ENCODE data around the gene ARID3A. TPM values are rescaled to one million over a fixed set of nuclear protein-coding genes. Genes with fewer than 3 reads are reported as not detected.

Gene ARID3A
- total and polyA plus RNA-seq, 2 of the 8 experiments (the other 6 are each of a cell fraction or from before 2014, with no cell fraction given), result 40.5 to 77.4 TPM

DNA sequence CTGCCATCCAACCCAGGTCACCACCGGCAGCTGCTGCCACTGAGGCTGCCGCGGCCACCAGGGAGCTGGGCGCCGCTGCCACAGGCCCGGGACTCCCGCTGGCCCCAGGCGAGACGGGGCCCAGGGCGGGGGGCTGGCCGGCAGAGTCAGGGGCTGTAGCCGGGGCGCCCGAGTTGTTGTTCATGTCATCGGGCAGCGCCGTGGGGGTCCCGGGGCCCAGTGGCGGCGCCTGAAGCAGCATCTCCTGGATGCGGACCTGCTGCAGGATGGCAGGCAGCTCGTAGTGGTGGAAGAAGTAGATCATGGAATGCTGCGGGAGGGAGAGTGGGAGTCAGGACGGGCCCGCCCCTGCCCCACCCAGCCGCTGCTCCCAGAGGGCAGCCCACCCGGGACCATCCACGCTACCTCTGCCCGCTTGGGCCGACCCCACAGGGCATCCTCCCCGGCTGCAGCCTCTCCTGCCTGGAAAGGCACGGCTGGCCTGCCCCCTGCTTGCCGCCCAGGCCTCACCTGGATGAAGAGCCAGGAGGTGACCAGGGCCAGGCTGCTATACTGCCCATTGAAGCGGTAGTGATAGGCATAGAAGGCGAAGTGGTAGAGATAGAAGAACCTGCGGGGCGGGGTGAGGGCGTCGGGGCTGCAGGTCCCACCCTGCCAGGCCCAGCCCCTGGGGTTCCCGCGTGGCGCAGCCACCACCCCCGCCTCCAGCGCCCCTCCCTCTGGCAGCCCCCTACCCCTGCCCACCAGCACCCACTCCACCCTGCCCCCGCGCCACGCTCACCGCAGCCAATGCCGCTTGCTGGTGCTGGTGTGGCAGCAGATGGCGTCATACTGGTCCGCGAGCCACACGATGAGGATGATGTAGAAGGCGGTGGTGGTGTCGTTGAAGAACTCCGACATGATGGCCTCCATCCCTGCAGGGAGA, 85.0 kb downstream of the ARID3A start:
- FAIRE-seq, result no peak
- H2BK5ac ChIP-seq (ENCODE audit: low read depth, low read length), result no peak overlapping the region
- WGBS, 2 experiments (ENCODE audit: extremely low coverage in 1 of 2, insufficient coverage in 1 of 2, insufficient read length in 1 of 2, insufficient replicate concordance in 2 of 2, low coverage in 1 of 2, low lambda C conversion rate in 2 of 2, missing lambda C conversion rate in 1 of 2), result 92% methylated on average over 43 of the region's 56 CpGs; no CpG with 5 or more reads in 1 of the 2 experiments

More for the DNA sequence above, 85.0 kb downstream of the ARID3A start:
- Histone ChIP-seq H4K20me1 (replicated peaks in 1 of 2; ENCODE audit: control insufficient read depth in 1 of 2, insufficient read depth in 2 of 2, low read length in 2 of 2) (peaks cover 13 to 19% of the 10 kb centered on the region in 2 experiments), H3K23me2 (ENCODE audit: low read depth, low read length) (no peaks in the 10 kb centered on the region), H2BK120ac (replicated peaks; ENCODE audit: low read depth, low read length) (no peak overlapping the region), H2BK15ac (ENCODE audit: low read length) (no peak overlapping the region), H3K4me3 (ENCODE audit: extremely low read depth in 1 of 4, insufficient read depth in 2 of 4, low read depth in 3 of 4, low read length in 4 of 4) (no peak overlapping the region), H3K4ac (replicated peaks; ENCODE audit: insufficient read length, low read depth, low read length) (no peak overlapping the region), H3K56ac (replicated peaks; ENCODE audit: insufficient read length, low read depth, low read length) (no peak overlapping the region), H4K8ac (ENCODE audit: extremely low read depth, insufficient read depth, low read length) (no peak overlapping the region), H3K27me3 (replicated peaks in 1 of 4; ENCODE audit: control insufficient read depth in 3 of 4, extremely low read depth in 1 of 4, insufficient read depth in 3 of 4, low read length in 3 of 4) (no peaks in the 10 kb centered on the region), H3K18ac (ENCODE audit: extremely low read depth, low read length) (no peak overlapping the region), H3K14ac (ENCODE audit: insufficient read length) (no peak overlapping the region), H3K79me1 (ENCODE audit: low read depth, low read length) (0 out of 2 replicates have a peak, but pooled peaks cover 6% of the 10 kb centered on the region), H3K9ac (replicated peaks in 1 of 4; ENCODE audit: extremely low read depth in 1 of 4, low read depth in 3 of 4, low read length in 3 of 4) (no peak overlapping the region), H3K36me3 (ENCODE audit: control insufficient read depth in 2 of 4, insufficient read depth in 4 of 4, low read length in 3 of 4) (peaks cover 8 to 56% (median 11%) of the 10 kb centered on the region in 4 experiments; a peak in 6 of 8 replicates), H4K5ac (ENCODE audit: insufficient read length, low read depth, low read length) (no peak overlapping the region), H3K27ac (ENCODE audit: low read depth, low read length) (no peak overlapping the region), H3K23ac (ENCODE audit: insufficient read length) (no peak overlapping the region), H2AFZ (ENCODE audit: low read length) (no peak overlapping the region), H3K4me1 (replicated peaks in 1 of 4; ENCODE audit: control insufficient read depth in 3 of 4, insufficient read depth in 4 of 4, low read length in 3 of 4) (peaks cover 0 to 5% (median 4%) of the 10 kb centered on the region in 4 experiments; a peak in 4 of 7 replicates), H4K91ac (replicated peaks; ENCODE audit: insufficient read length, low read length) (no peak overlapping the region), H3K9me3 (ENCODE audit: insufficient read depth in 2 of 2, low read depth in 1 of 2, low read length in 1 of 2) (no peaks in the 10 kb centered on the region), H3K4me2 (ENCODE audit: insufficient read depth in 1 of 2, low read depth in 2 of 2, low read length in 2 of 2) (no peak overlapping the region), H2BK12ac (ENCODE audit: low read depth, low read length) (no peak overlapping the region), H3K79me2 (ENCODE audit: control insufficient read depth in 1 of 2, insufficient read depth in 2 of 2, low read length in 2 of 2) (peaks cover 8 to 28% of the 10 kb centered on the region in 2 experiments; a peak in 3 of 4 replicates), H2AK5ac (ENCODE audit: low read depth, low read length) (no peak overlapping the region), H2BK20ac (ENCODE audit: low read length) (no peak overlapping the region)
- ChIA-PET POLR2A (ENCODE audit: partially characterized antibody) (interaction anchor here (1.5 to 7.7 kb wide), 4 partner anchors 15 to 76 kb away, joined by 3 to 81 read pairs (median 28); partner anchors contain the start of genes ABCA7 and CNN2), CTCF (ENCODE audit: partially characterized antibody) (interaction anchor here (1.4 to 2.0 kb wide), 2 partner anchors 9 to 212 kb away, joined by 4 to 8 read pairs; partner anchors contain the start of gene TMEM259)
- no peak for DNase-seq (ENCODE audit: low read depth in 1 of 2, low spot score in 2 of 2)
- TF ChIP-seq SP1 (IDR thresholded peaks at IDR 0.05; ENCODE audit: low read depth, low read length) (no peak), GTF2F1 (IDR thresholded peaks at IDR 0.05; ENCODE audit: borderline replicate concordance, low read depth, low read length) (no peak), TAF7 (optimal IDR thresholded peaks at IDR 0.05; ENCODE audit: borderline replicate concordance, low read depth, low read length) (no peak)
